Measurements from ENCODE around the gene TLR10.
"Not testable (repeated sequence)": the region's sequence is repeated elsewhere in the genome, so short reads cannot be mapped to it uniquely, and the experiment has no call there.

TLR10 gene

DNA sequence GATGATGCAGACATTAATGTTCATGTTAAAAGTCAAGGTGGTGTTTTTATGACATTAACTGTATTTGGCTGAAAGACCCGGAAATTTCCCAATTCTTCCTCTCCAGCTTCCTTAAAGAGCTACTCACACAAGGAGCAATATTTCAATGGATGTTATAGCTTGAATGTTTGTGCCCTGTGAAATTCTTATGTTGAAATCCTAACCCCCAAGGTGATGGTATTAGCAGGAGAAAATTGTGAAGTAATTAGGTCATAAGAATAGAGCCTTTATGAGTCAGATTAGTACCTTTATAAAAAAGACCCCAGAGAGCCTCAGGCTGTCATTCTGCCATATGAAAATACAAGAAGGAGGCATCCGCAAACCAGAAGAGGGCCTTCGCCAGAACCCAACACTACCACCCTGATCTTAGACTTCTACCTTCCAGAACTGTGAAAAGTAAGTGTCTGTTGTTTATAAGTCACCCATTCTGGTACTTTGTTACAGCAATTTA lies 18.2 kb upstream of the TLR10 start:
- DNase-seq (ENCODE audit: low spot score), result no peak

DNA sequence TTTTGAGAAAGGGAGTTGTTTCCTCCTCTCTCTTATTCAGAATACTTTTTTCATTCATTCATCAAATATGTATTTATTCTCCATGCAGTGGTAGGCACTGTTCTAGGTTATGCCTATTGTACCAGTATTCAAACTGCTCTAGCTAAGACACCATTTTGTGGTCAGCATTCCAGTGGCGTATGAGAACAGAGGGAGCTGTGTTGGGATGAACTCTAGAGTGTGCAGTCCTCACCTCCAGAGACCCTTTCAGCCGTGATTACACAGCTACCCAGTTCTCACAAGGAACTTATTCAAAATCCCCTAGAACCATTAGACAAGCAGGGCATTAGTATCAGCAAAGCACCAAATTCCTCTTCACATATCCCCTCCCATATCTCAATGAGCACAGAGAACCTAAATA lies 17.6 kb upstream of the TLR10 start:
- DNase-seq (ENCODE audit: low spot score), result no peak

DNA sequence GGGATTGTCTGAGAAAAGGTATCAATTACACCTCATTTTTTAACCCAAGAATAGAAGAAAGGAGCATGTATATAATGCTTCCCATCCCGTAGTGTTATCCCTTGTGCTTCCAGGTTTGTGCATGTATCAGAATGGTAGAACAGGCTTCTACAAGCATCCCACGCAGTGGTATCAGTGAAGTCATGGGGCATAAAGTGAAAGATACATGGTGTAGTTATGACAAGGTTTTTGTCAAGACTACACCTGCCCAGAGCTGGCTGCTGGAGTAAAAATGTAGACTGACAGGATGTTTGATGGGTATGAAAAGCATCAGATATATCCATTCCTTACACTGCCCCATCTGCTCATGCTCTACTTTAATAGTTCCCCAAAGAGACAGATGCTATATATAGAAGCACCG lies 12.3 kb upstream of the TLR10 start:
- DNase-seq (ENCODE audit: low spot score), result no peak

DNA sequence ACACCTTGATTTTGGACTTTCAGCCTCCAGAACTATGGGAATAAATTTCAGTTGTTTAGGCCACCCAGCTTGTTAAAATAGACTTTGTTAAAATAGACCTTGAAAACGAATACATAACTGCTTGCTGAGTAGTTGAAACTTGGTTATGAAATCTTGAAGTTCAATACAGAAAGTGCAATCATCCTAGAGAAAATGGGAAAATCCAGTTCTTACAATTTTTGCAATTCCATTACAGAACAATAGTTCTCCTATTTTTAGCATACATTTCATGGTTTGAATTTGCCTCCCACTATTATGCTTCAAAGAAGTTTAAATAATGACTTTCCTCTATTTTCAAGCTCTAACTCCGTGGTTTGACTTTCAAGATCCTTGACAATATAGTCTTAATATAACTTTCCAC lies 11.3 kb upstream of the TLR10 start:
- DNase-seq (ENCODE audit: low spot score), result no peak

DNA sequence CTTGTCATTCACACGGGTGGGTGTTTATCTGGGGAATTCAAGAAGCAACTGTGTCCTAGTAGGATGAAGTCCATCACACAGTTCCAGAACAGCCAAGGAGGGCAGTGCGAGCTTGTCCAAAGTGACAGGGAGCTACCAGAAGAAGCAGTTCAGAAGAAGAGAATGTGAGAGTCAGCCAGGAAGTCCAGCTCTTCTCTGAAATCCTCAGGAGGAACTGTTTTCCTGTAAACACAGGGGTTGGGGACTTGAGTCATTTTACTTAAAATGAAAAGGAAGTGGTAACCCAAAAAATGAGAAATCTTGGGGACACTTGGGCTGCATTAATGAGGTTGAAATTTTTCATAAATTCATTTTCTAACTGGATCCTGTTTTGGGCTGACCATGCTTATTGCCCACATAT lies 8.2 kb upstream of the TLR10 start:
- DNase-seq (ENCODE audit: low spot score), result no peak

DNA sequence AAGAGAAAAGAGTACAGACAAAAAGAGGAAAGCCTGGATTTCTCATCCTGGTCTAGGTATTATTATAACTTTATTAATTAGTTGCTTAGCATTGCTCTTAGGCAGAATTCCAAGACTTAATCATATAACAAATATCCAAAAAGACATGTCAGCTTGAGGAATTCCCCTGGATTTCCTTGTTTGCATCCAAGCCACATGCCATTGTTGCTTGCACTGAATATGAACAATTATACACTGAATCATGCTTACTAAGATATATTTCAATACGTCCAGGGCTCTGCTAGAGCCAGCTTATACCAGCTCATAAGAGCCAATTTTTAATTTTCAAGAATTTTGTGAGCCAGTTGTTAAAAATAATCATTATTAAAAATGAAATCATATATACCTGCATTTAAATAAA lies 5.5 kb upstream of the TLR10 start:
- DNase-seq (ENCODE audit: low spot score), result no peak

DNA sequence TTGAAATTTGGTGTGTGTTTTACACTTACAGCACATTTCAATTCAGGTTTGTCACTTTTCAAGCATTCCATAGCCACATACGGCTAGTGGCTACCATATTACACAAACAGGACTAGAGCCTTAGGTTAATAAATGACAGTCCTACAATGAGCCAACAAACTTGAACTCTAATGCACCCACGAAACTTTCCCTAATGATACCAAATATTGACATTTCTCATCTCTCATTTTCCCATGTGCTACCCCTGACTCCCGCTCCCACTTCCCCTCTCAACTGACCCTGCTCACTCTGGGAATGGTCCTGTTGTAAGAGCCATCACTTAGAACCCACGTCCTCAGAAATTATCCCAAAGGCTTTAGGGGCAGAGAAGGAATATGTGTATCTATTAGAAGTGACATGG lies 4.9 kb upstream of the TLR10 start:
- no peak for DNase-seq (ENCODE audit: low spot score)

DNA sequence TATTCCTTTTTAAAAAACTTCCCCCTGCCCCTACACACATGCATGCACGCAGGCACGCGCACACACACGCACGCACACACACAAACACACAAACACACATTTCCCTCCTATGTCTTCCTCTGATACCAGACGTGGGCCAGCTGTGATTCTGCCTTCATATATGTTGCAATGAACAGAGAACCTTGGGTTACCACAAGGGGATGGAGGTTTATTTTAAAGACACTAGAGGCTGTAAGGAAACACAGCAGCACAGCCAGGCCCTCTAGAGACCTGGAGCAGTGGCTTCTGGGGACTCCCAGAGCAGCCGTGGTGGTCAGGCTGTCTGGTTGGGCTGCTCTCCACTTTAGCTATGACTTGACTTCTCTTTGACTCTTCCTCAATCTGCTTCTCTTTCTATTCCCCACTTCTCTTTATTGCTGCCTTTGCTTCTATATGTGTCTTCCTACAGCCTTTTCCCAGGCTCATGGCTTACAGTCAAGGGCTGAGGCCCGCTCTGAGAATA lies 3.2 kb upstream of the TLR10 start:
- no peak for DNase-seq (ENCODE audit: low spot score)

DNA sequence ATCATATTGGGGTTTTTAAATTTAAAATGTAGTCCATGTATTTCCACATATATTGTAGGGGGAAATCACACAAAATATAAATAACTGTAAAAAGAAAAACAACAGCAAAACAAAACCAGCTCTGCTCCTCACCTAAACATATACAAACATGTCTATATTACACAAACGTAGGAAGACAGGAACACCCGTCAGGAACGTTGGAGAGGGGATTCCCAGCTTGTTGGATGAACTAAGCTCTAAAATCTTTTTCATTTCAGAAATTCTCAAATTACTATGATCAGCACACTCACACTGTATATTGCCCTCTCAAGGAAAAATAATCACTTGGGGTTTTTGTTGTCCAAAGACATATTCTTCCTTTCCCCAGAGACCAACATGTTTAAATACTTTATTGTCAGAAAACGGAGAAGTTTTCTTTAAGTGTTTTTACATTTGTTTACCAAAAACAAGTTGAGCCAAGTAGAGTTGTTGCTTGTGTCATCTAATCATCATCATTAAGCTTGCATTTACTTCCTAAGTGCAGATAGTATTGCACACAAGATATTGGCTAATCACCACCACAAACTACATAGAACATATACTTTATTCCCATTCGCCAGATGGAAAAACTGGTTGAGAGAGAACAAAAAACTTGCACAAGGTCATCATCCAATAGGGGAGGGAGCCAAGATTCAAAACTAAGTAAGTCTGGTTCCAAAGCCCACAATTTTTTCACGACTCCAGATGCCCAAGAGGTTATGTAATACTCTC lies 2.4 kb upstream of the TLR10 start:
- no peak for DNase-seq (ENCODE audit: low spot score)

DNA sequence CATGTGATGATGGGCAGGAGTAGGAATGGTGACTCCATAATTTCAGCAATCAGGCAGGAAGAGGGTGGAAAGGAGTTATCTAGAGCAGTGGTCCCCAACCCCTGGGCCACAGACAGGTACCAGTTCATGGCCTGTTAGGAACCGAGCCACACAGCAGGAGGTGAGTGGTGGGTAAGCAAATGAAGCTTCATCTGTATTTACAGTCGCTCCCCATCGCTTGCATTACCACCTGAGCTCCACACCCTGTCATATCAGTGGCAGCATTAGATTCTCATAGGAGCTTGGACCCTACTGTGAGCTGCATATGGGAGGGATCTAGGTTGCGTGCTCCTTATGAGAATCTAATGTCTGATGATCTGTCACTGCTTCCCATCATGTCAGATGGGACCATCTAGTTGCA lies 1.4 kb upstream of the TLR10 start:
- DNase-seq (ENCODE audit: low spot score), result no peak

DNA sequence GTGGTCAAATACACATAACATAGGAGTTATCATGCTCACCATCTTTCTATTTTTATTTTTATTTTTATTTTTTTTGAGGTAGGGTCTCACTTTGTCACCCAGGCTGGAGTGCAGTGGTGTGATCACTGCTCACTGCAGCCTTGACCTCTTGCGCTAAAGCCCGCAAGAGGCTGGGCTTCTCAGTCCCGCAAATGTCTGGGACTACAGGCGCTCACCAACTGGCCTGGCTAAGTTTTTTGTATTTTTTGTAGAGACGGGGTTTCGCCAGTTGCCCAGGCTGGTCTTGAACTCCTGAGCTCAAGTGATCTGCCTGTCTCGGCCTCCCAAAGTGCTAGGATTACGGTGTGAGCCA lies 295 bp upstream of the TLR10 start:
- no peak for DNase-seq (ENCODE audit: low spot score)

DNA sequence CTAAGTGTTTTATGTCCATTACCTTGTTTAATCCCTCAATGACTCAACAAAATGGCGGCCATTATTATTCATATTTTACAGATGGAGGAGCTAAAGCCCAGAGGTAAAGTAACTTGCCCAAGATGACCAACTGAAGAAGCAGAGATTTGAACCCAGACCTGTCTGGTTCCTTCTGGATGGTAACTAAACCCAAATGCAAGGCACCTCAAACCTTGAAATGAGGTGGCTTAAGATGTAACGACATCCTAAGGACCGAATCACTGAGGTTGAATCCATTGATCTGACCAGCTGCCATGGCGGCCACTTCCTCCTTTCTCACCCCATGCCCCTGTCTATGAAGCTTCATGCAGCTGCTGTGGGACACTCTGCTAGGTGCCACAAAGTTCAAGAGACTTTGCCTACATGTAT lies 932 bp downstream of the TLR10 start:
- no peak for DNase-seq (ENCODE audit: low spot score)

DNA sequence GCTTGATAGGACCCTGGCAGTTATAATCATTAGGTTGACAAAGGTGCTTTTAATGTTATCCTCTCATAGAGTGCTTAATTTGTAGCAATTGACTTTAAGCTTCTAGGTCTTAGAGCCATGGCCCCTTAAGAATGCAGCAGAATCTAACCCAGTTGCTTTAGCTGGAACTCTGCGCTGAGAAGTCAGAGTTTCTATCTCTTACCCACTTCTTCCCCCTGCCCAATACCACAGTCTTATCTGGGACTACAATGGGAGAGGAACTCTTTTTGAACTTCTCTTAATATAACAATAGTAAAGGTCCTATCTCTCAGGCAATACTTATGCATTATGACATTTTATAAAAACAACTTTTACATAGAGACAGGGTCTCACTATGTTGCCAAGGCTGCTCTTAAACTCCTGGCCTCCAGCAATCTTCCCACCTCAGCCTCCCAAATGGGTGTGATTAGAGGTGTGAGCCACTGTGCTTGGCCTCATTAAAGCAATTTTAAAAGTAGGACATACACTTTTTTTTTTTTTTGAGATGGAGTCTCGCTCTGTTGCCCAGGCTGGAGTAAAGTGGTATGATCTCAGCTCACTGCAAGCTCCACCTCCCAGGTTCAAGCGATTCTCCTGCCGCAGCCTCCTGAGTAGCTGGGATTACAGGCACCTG lies 1.8 kb downstream of the TLR10 start:
- DNase-seq (ENCODE audit: low spot score), result no peak

DNA sequence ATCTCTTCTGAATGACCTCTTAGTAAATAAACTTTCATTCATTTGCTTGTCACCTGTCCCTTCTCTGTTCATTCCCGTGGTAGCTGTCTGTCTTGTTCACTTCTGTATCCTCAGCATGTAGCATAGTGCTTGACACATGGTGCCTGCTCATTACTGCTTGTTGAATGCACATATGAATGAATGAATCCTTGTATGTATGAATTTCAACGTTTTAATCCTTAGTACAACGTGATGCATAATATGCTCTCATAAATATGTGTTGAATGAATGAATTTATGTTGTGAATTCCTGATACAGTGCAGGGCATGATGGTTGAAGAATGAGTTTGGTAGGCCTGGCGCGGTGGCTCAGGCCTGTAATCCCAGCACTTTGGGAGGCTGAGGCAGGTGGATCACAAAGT lies 3.0 kb downstream of the TLR10 start:
- DNase-seq (ENCODE audit: low spot score), result no peak

DNA sequence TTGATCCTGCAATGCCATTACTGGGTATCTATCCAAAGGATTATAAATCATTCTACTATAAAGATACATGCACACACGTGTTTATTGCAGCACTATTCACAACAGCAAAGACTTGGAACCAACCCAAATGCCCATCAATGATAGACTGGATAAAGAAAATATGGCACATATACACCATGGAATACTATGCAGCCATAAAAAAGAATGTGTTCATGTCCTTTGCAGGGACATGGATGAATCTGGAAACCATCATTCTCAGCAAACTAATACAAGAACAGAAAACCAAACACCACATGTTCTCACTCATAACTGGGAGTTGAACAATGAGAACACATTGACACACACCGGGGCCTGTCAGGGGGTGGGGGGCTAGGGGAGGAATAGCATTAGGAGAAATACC lies 4.9 kb downstream of the TLR10 start:
- not testable (repeated sequence) for DNase-seq (ENCODE audit: low spot score)

DNA sequence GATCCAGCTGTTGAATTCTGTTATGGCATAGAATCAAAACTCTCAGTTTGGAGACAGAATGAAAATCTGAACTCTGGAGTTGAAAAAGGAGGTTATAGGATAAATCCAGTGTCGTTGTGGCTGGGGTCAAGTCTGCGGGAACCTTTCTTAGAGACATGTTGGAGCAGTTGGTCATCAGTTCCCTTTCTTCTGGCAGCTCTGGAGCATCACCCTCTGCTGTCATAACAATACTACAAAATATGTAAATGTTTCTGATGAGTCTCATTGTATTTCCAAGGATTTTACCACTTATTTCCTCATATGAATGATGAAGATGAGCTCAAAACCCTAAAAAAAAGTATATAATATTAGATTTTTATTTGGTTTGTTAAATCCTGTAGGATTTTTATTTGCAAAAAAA lies 7.5 kb downstream of the TLR10 start:
- DNase-seq (ENCODE audit: low spot score), result no peak

DNA sequence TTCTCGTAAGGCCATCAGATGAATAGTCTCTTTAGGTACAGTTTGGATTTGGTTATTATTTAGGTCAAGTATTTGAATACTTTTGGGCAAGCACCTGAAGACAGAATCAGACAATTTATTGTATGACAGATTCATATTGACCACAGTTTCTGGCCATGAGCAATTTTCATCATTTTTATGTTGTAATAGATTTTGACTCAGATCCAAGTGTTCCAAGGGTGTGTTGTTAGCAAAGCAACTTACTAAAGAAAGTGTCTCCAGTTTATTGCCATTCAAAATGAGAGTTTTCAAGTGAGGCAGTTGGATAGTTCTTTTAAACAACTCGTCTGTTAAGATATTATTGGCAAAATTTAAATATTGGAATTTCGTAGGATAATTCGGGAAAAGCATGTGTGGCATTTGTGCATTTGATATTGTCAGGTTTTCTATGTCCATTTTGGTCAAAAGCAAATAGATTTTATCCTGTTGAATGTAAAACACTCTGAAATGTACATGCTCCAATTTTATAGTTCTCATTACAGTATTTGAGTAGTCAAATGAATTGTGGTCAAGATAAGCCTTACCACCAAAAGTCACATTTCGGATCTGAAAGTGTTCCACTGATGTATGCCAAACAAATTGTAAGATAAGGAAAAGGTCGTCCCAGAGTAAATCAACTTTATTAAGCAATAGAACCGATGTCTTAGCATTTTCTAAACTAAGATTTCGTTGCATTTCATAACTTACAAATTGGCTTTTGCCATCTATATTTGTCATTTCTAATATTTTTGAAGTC lies 8.4 kb downstream of the TLR10 start:
- DNase-seq (ENCODE audit: low spot score), result no peak

DNA sequence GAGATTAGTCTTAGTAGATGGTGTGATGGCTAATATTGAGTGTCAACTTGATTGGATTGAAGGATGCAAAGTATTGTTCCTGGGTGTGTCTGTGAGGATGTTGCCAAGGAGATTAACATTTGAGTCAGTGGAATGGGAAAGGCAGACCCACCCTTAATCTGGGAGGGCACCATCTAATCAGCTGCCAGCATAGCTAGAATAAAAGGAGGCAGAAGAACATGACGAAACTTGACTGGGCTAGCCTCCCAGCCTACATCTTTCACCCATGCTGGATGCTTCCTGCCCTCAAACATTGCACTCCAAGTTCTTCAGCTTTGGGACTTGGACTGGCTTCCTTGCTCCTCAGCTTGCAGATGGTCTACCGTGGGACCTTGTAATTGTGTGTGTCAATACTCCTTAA lies 12.5 kb downstream of the TLR10 start:
- DNase-seq (ENCODE audit: low spot score), result not testable (repeated sequence)

DNA sequence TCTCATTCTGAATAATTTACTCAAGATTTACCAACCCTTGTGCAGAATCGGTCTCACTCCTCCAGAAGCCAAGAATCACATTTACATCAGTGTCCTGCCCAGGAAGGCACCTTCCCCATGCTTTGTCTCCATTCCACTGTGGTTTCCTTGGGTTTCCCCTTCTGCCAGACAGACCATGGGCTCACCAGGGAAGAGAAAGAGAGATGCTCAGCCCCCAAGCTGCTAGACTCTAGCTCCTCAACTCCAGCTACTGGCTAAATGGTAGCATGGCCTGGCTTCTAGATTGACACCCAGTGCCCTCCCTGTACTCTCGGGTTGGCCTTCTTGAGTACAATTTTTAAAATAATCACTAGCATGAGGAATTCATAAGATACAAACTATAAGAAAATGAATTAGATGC lies 12.9 kb downstream of the TLR10 start:
- no peak for DNase-seq (ENCODE audit: low spot score)

DNA sequence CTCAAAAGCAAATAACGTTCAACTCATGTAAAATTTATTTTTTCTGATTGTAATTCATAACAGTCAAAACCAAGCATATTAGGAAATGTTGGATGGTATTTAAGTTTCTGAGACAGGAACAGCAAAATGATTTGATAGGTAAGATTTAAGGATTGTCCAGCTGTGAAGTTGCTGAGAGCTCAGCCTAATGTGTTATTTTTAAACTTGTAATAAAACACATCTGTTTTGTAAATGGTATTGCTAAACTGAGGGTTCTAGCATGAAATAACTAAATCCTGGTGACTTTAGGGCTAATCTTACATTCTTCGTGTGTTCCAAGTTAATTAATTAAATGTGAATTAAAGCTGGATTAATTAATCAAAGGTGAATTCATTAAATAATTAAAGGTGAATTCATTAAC lies 13.3 kb downstream of the TLR10 start:
- DNase-seq (ENCODE audit: low spot score), result no peak

DNA sequence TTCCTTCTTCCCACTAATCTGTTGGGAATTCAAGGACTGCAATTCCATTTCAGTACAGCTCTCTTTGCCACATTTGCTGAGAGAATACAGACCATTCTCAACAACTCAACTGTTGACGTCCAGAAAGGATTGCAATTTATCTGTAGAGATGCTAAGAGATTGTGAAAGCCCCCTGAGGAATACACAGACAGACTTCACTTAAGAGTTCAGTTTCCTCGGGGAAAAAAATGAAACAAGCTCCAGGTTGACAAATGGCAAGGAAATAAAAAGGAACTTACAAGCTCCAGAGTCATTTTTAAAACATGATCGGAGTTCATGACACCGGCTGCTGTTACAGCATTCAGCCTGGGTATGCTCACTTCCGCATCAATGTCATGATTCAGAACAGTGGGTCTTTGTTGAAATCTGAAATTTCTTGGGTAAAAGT lies 13.8 kb downstream of the TLR10 start:
- no peak for DNase-seq (ENCODE audit: low spot score)

DNA sequence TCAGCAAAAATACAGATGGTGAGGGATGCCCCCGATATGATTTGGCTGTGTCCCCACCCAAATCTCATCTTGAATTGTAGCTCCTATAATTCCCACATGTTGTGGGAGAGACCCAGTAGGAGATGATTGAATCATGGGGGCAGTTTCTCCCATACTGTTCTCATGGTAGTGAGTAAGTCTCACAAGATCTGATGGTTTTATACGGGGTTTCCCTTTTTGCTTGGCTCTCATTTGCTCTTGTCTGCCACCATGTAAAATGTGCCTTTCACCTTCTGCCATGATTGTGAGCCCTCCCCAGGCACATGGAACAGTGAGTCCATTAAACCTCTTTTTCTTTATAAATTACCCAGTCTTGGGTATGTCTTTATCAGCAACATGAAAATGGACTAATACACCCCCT lies 15.8 kb downstream of the TLR10 start:
- not testable (repeated sequence) for DNase-seq (ENCODE audit: low spot score)

DNA sequence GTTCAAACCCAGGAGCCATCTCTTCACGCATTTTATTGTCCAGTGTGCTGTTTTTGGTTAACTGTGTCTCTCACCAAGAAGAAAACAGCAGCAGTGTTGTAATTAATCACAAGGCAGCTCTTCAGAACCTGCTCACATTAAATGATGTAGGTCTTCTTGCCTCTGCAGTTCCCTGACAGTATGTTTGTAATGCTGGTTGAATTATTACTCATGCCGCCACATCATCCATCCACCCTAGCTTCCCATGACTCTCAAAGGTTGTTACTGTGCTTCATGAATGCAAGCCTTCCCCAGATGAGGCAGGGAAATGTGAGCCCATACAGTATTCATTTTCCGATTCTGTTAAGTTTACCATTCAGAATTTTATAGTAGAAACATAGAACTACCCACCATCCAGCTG lies 17.4 kb downstream of the TLR10 start:
- DNase-seq (ENCODE audit: low spot score), result no peak

All from CD4-positive, alpha-beta T cell treated with Interleukin-2 at 100 ng/mL for 4 hours (primary cell).